LNCAP (cell line): ENCODE results near the gene SHISA3.

Source experiments
- CTCF ChIP-seq: fragments of 450-650 bp; IDR thresholded peaks from 2 replicates; pipeline ENCODE4 v1.5.1; 2017; ENCODE audit warnings: mild to moderate bottlenecking

Gene SHISA3

GRCh38 chr4:42396752-42397634 lies at the start of gene SHISA3:
Gene SHISA3 (plus strand): TSS chr4:42397488. CDS start chr4:42398057, 569 bp downstream.
- TF ChIP-seq CTCF, result no peak

GRCh38 chr4:42348247-42348646 lies 49.0 kb upstream of the SHISA3 start:
- TF ChIP-seq CTCF, result no peak

GRCh38 chr4:42348692-42349091 lies 48.6 kb upstream of the SHISA3 start:
- no peak for TF ChIP-seq CTCF

GRCh38 chr4:42350611-42351182 lies 46.6 kb upstream of the SHISA3 start:
- TF ChIP-seq CTCF, result no peak

- TF ChIP-seq CTCF, result no peak
These were observed 45.2 kb upstream of the SHISA3 start for GRCh38 chr4:42352049-42352448.

GRCh38 chr4:42357325-42357724 lies 40.0 kb upstream of the SHISA3 start:
- no peak for TF ChIP-seq CTCF

- no peak for TF ChIP-seq CTCF
These were observed 37.6 kb upstream of the SHISA3 start for GRCh38 chr4:42359711-42360110.
